Mesothelial cell of epicardium (in vitro differentiated cells): Measurements from ENCODE around the gene UHRF1. TPM values are rescaled to one million over a fixed set of nuclear protein-coding genes. Genes with fewer than 3 reads are reported as not detected.
"Not testable (repeated sequence)": the region's sequence is repeated elsewhere in the genome, so short reads cannot be mapped to it uniquely, and the experiment has no call there.

ENCODE experiments used
- DNase-seq, 2 experiments: peaks; one replicate each; pipeline ENCODE4 v3.0.0; 2021; ENCODE audit warnings: low spot score in 2 of 2; ENCODE audit not compliant: unreplicated experiment in 2 of 2
- H3K27ac Mint-ChIP-seq: 2 replicates; pipeline ENCODE4 v1.8.0; 2021; ENCODE audit warnings: mixed read lengths
- H3K27me3 Mint-ChIP-seq: 2 replicates; pipeline ENCODE4 v1.8.0; 2021; ENCODE audit warnings: low read depth, mixed read lengths
- H3K36me3 Mint-ChIP-seq: 2 replicates; pipeline ENCODE4 v1.8.0; 2021; ENCODE audit warnings: mixed read lengths
- H3K4me1 Mint-ChIP-seq: 2 replicates; pipeline ENCODE4 v1.8.0; 2021; ENCODE audit warnings: mixed read lengths
- H3K4me3 Mint-ChIP-seq: 2 replicates; pipeline ENCODE4 v1.8.0; 2021; ENCODE audit warnings: mild to moderate bottlenecking, moderate library complexity, mixed read lengths
- H3K9me3 Mint-ChIP-seq: 2 replicates; pipeline ENCODE4 v1.8.0; 2021; ENCODE audit warnings: mixed read lengths
- total RNA-seq: library from RNA; stranded (reverse); gene quantifications from 3 replicates; pipeline ENCODE4 v1.2.1, GENCODE V29; 2021
- TF ChIP-seq, protein P1 (sequence below): fragments of 200-600 bp; sonication (generic); IDR thresholded peaks from one replicate; pipeline ENCODE4 v1.5.0; 2021; ENCODE audit warnings: antibody characterized with exemption; ENCODE audit not compliant: unreplicated experiment

UHRF1 gene
- total RNA-seq, 1 donor from 2014 or later: 28.9 TPM

DNA sequence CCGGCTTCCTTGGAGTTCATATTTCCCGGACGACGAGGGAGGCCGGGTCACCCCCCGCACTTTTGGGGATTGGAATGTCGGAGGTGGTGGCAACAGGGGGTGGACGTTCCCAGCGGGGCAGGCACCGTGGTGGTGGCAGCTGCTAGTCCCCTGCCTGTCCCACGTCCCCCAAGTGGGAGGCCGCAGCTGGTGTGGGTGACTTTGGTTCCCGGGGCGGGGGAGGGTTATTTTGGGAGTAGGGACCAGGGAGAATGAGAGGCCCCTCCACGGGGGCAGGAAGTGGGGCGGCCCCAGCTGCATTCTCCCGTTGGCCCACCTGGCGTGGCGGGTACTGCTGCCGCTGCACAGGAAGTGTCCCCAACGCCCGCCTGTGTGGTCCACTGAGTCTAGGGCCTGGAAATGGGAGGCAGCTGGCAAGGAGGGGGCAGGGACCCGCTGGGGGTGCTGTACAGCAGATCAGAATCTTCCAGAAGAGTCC is 30.8 kb upstream of the UHRF1 start:
- H3K27ac Mint-ChIP-seq: no peak overlapping the region
- no peaks in the 10 kb centered on the region for H3K4me1 Mint-ChIP-seq
- no peak for DNase-seq

DNA sequence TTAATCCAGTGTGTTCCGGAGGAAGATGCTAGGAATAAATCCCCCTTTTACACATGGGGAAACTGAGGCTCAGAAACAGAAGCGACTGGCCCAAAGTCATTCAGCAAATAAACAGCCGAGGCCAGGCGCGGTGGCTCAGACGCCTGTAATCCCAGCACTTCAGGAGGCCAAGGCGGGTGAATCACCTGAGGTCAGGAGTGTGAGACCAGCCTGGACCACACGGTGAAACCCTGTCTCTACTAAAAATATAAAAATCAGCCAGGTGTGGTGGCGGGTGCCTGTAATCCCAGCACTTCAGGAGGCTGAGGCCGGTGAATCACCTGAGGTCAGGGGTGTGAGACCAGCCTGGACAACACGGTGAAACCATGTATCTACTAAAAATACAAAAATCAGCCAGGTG is 30.3 kb upstream of the UHRF1 start:
- no peak overlapping the region for H3K27ac Mint-ChIP-seq
- TF ChIP-seq, protein P1, sequence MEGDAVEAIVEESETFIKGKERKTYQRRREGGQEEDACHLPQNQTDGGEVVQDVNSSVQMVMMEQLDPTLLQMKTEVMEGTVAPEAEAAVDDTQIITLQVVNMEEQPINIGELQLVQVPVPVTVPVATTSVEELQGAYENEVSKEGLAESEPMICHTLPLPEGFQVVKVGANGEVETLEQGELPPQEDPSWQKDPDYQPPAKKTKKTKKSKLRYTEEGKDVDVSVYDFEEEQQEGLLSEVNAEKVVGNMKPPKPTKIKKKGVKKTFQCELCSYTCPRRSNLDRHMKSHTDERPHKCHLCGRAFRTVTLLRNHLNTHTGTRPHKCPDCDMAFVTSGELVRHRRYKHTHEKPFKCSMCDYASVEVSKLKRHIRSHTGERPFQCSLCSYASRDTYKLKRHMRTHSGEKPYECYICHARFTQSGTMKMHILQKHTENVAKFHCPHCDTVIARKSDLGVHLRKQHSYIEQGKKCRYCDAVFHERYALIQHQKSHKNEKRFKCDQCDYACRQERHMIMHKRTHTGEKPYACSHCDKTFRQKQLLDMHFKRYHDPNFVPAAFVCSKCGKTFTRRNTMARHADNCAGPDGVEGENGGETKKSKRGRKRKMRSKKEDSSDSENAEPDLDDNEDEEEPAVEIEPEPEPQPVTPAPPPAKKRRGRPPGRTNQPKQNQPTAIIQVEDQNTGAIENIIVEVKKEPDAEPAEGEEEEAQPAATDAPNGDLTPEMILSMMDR: no peak
- no peaks in the 10 kb centered on the region for H3K36me3 Mint-ChIP-seq
- no peak overlapping the region for H3K4me3 Mint-ChIP-seq
- H3K27me3 Mint-ChIP-seq: no peaks in the 10 kb centered on the region
- no peak for DNase-seq
- H3K4me1 Mint-ChIP-seq: no peaks in the 10 kb centered on the region
- H3K9me3 Mint-ChIP-seq: no peaks in the 10 kb centered on the region

More for the DNA sequence above, 30.8 kb upstream of the UHRF1 start:
- Mint-ChIP-seq H3K4me3 (no peak overlapping the region), H3K27me3 (no peaks in the 10 kb centered on the region), H3K9me3 (no peaks in the 10 kb centered on the region), H3K36me3 (no peaks in the 10 kb centered on the region)
- TF ChIP-seq, protein P1: no peak

DNA sequence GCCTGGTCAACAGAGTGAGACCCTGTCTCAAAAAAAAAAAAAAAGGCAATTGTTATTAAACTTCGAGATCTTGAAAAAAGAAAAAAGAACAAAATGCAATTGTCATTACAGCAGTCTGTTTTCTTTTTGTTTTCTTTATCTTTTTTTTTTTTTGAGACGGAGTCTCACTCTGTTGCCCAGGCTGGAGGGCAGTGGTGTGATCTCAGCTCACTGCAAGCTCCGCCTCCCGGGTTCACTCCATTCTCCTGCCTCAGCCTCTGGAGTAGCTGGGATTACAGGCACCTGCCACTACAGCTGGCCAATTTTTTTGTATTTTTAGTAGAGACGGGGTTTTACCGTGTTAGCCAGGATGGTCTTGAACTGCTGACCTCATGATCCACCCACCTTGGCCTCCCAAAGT is 26.4 kb upstream of the UHRF1 start:
- not testable (repeated sequence) for H3K9me3 Mint-ChIP-seq, DNase-seq, H3K4me3 Mint-ChIP-seq, H3K4me1 Mint-ChIP-seq, H3K36me3 Mint-ChIP-seq, H3K27me3 Mint-ChIP-seq, H3K27ac Mint-ChIP-seq

DNA sequence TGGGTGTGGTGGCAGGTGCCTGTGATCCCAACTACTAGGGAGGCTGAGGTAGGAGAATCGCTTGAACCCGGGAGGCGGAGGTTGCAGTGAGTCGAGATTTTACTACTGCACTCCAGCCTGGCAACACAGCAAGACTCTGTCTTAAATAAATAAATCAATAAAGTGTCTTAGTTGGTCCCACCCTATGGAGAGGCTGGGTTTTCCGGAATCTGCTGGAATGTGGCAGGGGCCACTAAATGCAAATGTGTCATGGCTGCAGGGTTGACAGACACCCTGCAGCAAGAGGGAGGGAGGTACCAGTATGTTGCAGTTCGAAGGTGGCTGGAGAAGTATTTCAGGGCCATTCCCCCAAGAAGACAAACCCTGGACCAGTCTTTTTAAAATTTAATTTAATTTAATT is 24.3 kb upstream of the UHRF1 start:
- H3K27me3 Mint-ChIP-seq, DNase-seq, H3K27ac Mint-ChIP-seq, H3K4me3 Mint-ChIP-seq, H3K4me1 Mint-ChIP-seq, H3K9me3 Mint-ChIP-seq, H3K36me3 Mint-ChIP-seq: not testable (repeated sequence)

DNA sequence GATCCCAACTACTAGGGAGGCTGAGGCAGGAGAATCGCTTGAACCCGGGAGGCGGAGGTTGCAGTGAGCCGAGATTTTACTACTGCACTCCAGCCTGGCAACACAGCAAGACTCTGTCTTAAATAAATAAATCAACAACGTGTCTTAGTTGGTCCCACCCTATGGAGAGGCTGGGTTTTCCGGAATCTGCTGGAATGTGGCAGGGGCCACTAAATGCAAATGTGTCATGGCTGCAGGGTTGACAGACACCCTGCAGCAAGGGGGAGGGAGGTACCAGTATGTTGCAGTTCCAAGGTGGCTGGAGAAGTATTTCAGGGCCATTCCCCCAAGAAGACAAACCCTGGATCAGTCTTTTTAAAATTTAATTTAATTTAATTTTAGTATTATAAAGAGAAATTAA is 21.5 kb upstream of the UHRF1 start:
- not testable (repeated sequence) for DNase-seq, H3K27me3 Mint-ChIP-seq, H3K27ac Mint-ChIP-seq, H3K9me3 Mint-ChIP-seq, H3K4me1 Mint-ChIP-seq, H3K4me3 Mint-ChIP-seq, H3K36me3 Mint-ChIP-seq

DNA sequence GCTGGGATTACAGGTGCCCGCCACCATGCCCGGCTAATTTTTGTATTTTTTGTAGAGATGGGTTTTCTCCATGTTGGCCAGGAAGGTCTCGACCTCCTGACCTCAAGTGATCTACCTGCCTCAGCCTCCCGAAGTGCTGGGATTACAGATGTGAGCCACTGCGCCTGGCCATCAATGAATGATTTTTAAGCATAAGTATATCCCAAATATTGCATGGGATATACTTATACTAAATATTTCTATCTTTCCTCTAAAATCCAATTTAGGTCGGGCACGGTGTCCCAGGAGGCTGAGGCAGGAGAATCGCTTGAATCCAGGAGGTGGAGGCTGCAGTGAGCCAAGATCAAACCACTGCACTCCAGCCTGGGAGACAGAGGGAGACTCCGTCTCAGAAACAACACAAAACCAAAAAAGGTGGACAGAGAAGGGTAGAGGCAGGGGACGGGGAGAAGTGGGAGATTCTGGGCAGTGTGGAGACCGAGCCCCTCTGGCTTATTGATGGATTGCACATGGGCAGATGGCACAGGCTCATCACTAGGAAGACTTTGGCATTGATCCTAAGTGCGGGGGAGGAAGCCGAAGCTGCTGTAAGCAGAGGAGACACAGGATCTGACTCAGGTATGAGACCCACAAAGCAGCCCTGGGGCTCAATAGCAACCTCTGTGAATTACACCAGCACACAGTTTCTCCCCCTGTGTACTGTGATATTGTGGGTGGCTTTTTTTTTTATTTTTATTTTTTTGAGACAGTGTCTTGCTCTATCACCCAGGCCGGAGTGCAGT is 20.1 kb upstream of the UHRF1 start:
- no peaks in the 10 kb centered on the region for H3K4me1 Mint-ChIP-seq
- TF ChIP-seq, protein P1: no peak
- no peak overlapping the region for H3K27ac Mint-ChIP-seq
- no peak overlapping the region for H3K4me3 Mint-ChIP-seq
- no peaks in the 10 kb centered on the region for H3K36me3 Mint-ChIP-seq
- DNase-seq: no peak
- no peaks in the 10 kb centered on the region for H3K9me3 Mint-ChIP-seq
- no peaks in the 10 kb centered on the region for H3K27me3 Mint-ChIP-seq

DNA sequence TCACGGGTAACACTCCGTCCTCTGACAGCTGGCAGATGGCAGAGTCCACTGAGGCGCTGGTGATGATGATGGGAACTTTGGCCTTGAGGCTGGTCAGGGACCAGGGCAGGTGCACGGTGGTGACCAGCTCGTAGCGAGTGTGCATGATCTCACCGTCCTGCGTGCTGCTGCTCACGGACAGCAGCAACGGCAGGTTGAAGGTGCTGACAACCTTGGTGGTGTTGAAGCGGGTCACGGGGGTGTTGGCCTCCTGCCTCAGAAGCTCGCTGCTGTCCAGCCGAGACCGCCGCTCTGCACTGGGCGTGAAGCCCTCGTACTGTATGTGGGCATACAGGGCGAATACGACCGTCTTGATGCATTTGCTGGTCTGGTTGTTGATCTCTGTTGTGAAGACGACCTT is 18.2 kb upstream of the UHRF1 start:
- Mint-ChIP-seq H3K27me3 (no peaks in the 10 kb centered on the region), H3K4me1 (no peaks in the 10 kb centered on the region), H3K4me3 (no peak overlapping the region)

DNA sequence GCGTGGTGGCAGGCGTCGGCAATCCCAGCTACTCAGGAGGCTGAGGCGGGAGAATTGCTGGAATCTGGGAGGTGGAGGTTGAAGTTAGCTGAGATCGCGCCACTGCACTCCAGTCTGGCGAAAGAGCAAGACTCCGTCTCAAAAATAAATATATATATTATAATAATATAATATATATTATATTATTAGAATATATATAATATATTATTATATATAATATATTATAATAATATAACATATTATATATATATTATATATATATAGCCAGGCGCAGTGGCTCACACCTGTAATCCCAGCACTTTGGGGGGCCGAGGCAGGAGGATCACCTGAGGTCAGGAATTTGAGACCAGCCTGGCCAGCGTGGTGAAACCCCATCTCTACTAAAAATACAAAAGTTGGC is 16.3 kb upstream of the UHRF1 start:
- not testable (repeated sequence) for H3K27ac Mint-ChIP-seq, H3K4me1 Mint-ChIP-seq, H3K36me3 Mint-ChIP-seq, H3K27me3 Mint-ChIP-seq, H3K4me3 Mint-ChIP-seq, DNase-seq, H3K9me3 Mint-ChIP-seq

More for the DNA sequence above, 18.2 kb upstream of the UHRF1 start:
- Mint-ChIP-seq H3K27ac (no peak overlapping the region), H3K36me3 (no peaks in the 10 kb centered on the region), H3K9me3 (no peaks in the 10 kb centered on the region)
- DNase-seq: no peak
- TF ChIP-seq, protein P1: no peak
